Cardiac muscle cell (in vitro differentiated cells and primary cell): ENCODE results near the gene CLTA. TPM values are rescaled to one million over a fixed set of nuclear protein-coding genes. Genes with fewer than 3 reads are reported as not detected.

Experiments used
- DNase-seq, 2 donors: peaks; one replicate each; pipeline versions ENCODE4 v3.0.0 to v3.0.0-alpha.2; 2010 to 2017; ENCODE audit warnings: low read depth in 1 of 2, low spot score in 1 of 2
- H3K27ac ChIP-seq: fragments of 200-600 bp; sonication (generic); 2 replicates; pipeline ENCODE4 v1.5.1; 2016
- H3K27me3 ChIP-seq: fragments of 200-600 bp; sonication (generic); 2 replicates; pipeline ENCODE4 v1.6.0; 2016; ENCODE audit warnings: control low read depth
- H3K36me3 ChIP-seq: fragments of 200-600 bp; sonication (generic); 2 replicates; pipeline ENCODE4 v1.5.1; 2016; ENCODE audit warnings: control low read depth
- H3K4me1 ChIP-seq: fragments of 200-600 bp; sonication (generic); 2 replicates; pipeline ENCODE4 v1.8.1; 2017; ENCODE audit warnings: low read depth, mild to moderate bottlenecking, mixed run types
- H3K4me3 ChIP-seq: fragments of 200-600 bp; sonication (generic); 2 replicates; pipeline ENCODE4 v1.5.1; 2016; ENCODE audit warnings: mild to moderate bottlenecking
- H3K9me3 ChIP-seq: fragments of 200-600 bp; sonication (generic); 2 replicates; pipeline ENCODE4 v1.5.1; 2017; ENCODE audit warnings: low read depth, mild to moderate bottlenecking, control low read depth
- CTCF ChIP-seq: IDR thresholded peaks from 2 replicates; pipeline ENCODE4 v1.5.1; 2012; ENCODE audit warnings: low read depth, mild to moderate bottlenecking, low read length
- polyA plus RNA-seq: library from polyadenylated mRNA; unstranded; fragments of >200 nt; fragmentation: Nextera tagmentation; extraction: Ambion mirVana; gene quantifications from 2 replicates; pipeline ENCODE4 v1.2.1, GENCODE V29; 2016
- total RNA-seq: library from RNA; depleted of rRNA; stranded (reverse); fragments of >200 nt; gene quantifications from 2 replicates; pipeline ENCODE4 v1.2.3, GENCODE V29; 2016

Gene CLTA
- total and polyA plus RNA-seq, 2 experiments from 2014 or later: 147 to 236 TPM

DNA sequence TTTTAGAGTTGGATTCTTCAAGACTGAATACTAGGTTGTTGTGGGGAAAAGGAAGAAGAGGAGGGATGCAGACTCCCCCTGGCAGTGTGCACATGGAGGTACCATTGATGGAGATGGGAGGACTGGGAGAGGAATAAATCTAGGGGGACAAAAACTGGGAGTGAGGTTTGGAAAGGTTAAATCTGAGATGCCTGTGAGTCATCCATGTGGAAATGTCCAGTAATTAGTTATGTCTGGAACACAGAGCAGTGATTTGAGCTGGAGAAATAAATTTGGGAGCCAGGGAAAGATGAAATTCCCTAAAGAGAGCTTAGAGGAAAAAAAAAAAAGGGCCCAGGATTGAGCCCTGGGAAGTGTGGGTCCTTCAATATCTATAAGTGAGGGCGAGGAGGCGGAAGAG lies 29.5 kb upstream of the CLTA start:
- Histone ChIP-seq H3K27ac (no peak overlapping the region), H3K4me1 (peaks cover 15% of the 10 kb centered on the region)
- DNase-seq: peak in 1 of 2 donors; percentile 30

GRCh38 chr9:36162211-36162738 lies 28.4 kb upstream of the CLTA start:
- Histone ChIP-seq H3K27me3 (no peaks in the 10 kb centered on the region), H3K27ac (peak overlapping the region; percentile 87), H3K4me3 (no peak overlapping the region), H3K9me3 (no peaks in the 10 kb centered on the region), H3K4me1 (peaks cover 15% of the 10 kb centered on the region), H3K36me3 (no peaks in the 10 kb centered on the region)
- no peak for TF ChIP-seq CTCF
- no peak for DNase-seq

More for the DNA sequence above, 29.5 kb upstream of the CLTA start:
- Histone ChIP-seq H3K36me3 (no peaks in the 10 kb centered on the region), H3K4me3 (no peak overlapping the region), H3K9me3 (no peaks in the 10 kb centered on the region), H3K27me3 (no peaks in the 10 kb centered on the region)
- no peak for TF ChIP-seq CTCF

DNA sequence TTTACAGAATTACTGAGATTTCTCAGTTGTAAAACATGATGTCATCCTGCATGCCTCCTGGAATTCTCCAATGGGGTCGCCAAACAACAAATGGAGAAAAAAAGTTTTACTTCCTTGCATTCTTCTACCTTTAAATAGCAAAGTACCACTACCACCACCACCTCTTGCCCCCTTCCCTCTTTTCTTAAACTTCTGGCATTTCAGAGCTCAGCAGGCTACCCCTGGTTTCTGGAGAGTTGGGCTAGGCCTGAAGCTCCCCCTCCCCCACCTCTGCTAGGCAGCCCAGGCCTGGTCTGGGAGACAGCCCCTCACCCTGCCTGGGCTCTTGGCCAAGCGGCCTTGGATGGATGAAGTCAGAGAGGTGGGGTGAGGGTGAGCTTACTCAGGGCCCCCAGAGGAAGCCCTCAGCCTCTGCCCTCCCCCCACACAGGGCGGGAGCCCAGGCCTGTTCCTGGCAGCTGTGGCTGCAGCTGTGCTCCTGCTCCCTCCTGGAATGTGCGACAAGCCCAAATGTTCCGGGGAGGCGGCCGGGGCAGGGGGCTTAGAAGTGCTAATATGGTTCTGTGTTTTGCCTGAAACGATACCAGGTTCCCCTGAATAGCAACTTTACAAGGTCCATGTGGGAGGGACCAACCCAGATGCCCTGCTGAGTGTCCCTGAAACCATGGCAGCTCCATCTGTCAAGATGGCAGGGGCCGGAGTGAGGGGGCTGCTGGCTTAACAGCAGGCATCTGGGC lies 27.5 kb upstream of the CLTA start:
- Histone ChIP-seq H3K36me3 (no peaks in the 10 kb centered on the region), H3K4me1 (peaks cover 15% of the 10 kb centered on the region), H3K4me3 (no peak overlapping the region), H3K27me3 (no peaks in the 10 kb centered on the region), H3K9me3 (no peaks in the 10 kb centered on the region), H3K27ac (peak overlapping the region; percentile 87)
- TF ChIP-seq CTCF: no peak
- DNase-seq: peak; percentile 89 to 91

GRCh38 chr9:36163786-36164170 lies 26.9 kb upstream of the CLTA start:
- peak in 1 of 2 donors; percentile 27 for DNase-seq
- Histone ChIP-seq H3K27me3 (no peaks in the 10 kb centered on the region), H3K4me1 (peaks cover 15% of the 10 kb centered on the region), H3K9me3 (no peaks in the 10 kb centered on the region), H3K27ac (peak overlapping the region; percentile 87), H3K4me3 (no peak overlapping the region), H3K36me3 (no peaks in the 10 kb centered on the region)
- no peak for TF ChIP-seq CTCF

DNA sequence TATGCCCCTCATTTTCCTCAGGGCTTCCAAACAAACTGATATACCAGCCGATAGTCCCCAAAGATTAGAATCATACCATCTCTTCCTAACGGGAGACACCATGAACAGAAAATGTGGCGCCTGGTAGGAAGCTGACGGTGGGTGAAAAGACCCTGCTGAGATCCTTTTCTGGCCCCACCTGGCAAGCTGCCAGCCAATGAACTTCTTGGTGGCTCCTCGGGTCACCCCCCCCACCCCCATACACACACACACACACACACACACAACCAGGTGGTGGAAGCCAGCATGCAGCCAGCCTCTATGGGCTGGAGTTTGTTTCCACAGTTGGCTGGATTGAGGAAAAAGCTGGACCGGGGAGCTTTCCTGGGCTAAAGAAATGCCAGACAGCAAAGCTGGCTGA lies 26.3 kb upstream of the CLTA start:
- H3K27me3 ChIP-seq: no peaks in the 10 kb centered on the region
- H3K4me1 ChIP-seq: peaks cover 15% of the 10 kb centered on the region
- no peaks in the 10 kb centered on the region for H3K36me3 ChIP-seq
- no peak for DNase-seq
- H3K27ac ChIP-seq: no peak overlapping the region
- no peaks in the 10 kb centered on the region for H3K9me3 ChIP-seq
- no peak overlapping the region for H3K4me3 ChIP-seq
- TF ChIP-seq CTCF: no peak
